8988T (cell line): ENCODE measurements around the gene SUCLG2.

ENCODE experiments used
- DNase-seq: peaks from one replicate; pipeline ENCODE4 v3.0.0; 2011

The SUCLG2 gene, protein sequence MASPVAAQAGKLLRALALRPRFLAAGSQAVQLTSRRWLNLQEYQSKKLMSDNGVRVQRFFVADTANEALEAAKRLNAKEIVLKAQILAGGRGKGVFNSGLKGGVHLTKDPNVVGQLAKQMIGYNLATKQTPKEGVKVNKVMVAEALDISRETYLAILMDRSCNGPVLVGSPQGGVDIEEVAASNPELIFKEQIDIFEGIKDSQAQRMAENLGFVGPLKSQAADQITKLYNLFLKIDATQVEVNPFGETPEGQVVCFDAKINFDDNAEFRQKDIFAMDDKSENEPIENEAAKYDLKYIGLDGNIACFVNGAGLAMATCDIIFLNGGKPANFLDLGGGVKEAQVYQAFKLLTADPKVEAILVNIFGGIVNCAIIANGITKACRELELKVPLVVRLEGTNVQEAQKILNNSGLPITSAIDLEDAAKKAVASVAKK

DNA sequence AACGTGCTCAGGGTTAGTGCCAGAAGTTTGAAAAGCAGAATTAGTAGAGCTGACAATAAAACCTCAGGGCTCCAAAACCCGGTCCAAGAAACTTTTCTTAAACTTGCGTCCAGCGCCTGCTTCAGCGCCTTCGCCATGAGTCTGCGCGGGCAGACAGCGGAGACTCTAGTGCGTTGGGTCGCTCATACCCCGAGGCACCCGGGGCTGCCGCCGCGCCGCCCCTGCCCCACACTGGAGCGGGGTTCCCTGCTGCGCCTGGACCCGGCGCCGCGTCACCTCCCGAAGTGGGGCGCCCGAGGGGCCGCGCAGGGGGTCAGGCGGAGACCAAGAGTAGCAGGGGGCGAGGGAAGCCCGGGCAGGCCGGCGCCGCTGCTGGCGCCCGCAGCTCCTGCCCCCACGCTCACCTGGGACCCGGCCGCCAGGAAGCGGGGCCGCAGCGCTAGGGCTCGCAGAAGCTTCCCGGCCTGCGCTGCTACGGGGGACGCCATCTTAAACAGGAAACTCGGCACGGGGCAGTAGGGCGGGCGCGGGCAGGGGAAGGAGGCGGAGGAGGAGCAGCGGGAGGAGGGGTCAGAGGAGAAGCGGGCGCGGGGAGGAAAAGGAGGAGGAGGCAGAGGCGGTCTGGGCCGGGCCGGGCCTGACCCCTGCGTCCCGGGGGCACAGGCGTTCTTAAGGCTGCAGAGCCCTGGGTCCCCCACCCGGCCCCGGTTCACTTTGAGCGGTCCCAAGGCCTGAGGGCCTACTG is at the start of gene SUCLG2:
Gene SUCLG2 (minus strand): TSS at position 514 of the 745 bp plus-strand sequence. CDS start 26 bp downstream, at position 488.
- peak; percentile 37 for DNase-seq

DNA sequence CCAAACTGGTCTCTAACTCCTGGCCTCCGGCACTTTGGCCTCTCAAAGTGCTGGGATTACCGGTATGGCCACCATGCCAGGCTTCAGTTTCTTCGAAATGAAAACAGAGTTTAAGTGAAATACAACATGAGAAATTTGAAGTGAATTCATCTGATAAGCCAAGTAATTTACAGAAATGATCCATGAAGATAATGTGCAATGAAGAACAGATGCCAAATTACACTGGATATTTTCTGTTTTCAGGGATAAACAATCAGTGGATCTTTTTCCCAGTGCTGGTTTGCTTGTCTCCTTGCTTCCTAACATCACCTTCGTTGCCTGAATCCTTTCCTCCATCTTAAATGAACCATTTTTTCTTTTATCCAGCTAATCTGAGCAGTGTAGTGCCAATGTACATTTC is 46.2 kb upstream of the SUCLG2 start:
- DNase-seq, result no peak

DNA sequence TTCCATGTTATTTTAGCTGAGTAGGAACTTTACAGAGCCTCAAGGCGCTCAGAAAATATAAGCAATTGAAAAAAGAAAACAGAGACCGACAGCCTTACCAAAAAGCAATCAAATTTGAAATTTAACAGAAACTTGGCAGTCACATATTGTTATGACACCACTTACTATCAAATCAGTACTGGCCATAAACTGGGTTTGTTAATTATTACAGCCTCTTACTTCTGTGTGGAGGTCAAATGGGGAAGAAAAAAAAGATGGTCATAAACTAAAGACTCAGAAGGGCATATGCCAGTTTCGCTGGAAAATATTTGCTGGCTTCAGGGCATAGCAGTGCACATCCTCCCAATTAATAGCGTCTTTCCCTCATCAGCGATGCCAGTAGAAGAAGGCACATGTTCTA is 45.5 kb upstream of the SUCLG2 start:
- no peak for DNase-seq

DNA sequence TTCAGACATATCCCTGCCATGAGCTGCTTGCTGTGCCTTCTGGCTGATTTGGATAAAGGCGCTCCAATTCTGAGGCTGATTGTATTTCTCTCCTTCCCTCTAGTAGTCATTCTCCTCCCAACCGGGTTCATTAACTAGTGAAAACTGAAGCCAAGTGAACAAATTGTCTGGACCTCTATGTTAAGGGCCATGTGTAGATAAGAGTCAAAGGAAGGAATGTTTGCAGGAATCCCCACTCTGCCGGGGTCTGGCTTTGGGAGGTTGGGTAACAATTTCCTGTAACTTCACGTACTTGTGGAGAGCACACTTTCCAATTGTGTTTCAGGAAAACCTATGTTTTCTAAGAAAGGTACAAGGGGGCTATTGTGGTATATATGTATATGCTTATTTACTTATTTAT is 38.2 kb upstream of the SUCLG2 start:
- no peak for DNase-seq

DNA sequence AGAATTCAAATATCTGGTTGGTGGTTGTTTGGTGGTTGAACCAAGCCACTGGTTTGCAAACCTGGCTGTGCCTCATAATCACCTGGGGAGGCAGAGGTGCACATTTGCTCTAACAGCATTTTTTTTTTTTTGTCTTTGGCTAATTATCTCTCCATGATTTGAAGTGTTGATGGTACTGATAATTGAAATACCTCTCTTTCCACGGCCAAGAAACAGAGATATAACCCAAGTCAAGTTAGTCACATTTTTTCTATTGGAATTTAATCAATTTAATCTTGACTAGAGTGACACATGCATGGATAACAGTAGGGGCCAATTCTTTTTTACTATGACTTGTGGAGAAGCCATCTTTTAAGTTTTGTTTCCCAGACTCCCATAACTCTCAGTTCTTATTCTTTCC is 37.5 kb upstream of the SUCLG2 start:
- DNase-seq, result no peak

DNA sequence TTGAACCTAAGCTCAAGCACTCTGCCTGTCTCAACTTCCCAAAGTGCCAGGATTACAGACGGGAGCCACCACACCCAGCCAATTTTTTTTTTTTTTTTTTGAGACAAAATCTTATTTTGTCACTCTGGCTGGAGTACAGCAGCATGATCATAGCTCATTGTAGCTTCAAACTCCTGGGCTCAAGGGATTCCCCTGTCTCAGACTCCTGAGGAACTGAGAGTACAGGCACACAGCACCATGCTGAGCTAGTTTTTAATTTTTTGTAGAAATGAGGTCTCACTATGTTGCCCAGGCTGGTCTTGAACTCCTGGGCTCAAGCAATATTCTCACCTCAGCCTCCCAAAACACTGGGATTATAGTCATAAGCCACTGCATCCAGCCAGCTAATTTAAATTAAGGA is 36.8 kb upstream of the SUCLG2 start:
- no peak for DNase-seq

DNA sequence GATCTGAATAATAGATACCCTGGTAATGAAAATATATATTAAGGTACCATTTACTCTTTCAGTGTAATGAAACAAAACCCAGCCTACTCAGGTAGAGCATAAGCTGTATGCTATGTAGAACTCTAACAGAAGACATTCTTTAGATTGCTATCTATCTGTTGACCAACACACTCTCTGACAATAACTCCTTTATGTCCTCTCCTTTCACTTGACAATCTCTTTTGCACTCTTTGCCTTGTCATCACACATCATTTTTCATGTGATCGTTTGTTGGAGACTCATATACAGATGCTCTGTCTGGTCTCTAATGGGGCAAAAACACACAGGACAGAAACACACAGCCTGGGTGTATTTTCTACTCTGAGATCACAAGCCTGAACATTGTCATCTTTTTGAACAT is 35.4 kb upstream of the SUCLG2 start:
- DNase-seq, result no peak

DNA sequence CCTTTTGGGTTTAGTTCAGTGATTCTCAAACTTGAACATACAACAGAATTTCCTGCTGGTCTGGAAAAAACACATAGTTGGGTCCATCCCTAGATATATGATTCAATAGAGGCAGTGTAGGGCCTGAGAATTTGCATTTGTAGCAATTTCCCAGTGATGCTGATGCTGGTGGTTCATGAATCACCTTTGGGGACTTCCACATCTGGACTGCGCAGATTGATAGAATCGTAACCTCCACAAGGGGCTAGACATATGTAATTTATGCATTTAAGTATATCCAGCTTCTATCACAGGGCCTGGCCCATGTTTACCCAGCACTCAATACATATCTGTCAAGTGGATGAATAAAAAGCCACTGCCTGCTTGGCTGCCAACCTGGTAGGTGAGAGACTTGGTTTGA is 33.8 kb upstream of the SUCLG2 start:
- no peak for DNase-seq

DNA sequence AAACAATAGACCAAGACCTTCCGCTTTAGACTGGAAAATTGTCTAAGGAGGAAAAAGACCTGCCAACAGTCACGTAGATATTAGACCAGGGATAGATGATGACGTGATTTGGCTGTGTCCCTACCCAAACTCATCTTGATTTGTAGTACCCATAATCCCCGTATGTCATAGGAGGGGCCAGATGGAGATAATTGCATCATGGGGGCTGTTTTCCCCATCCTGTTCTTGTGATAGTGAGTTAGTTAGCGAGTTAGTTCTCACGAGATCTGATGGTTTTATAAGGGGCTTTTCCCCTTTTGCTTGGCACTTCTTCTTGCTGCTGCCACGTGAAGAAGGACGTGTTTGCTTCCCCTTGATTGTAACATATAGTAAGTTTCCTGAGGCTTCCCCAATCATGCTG is 31.7 kb upstream of the SUCLG2 start:
- DNase-seq, result no peak

DNA sequence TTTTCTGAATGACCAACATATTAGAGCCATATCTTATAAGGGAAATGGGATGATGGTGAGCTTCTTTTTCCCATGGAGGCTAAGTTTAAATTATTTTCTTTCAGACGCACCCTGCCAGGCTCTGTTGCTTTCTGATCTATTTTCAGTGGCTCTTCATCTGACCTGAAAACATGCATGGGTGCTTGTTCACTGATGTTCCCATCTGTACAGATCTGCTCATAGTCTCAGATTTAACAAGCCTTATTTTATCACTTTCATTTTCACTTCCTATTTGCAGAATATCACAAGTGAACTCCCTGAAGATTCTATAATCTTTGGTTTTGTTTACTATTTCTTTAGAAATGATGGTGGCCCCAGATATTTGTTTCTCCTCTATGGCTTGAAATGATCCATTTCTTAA is 31.1 kb upstream of the SUCLG2 start:
- no peak for DNase-seq

DNA sequence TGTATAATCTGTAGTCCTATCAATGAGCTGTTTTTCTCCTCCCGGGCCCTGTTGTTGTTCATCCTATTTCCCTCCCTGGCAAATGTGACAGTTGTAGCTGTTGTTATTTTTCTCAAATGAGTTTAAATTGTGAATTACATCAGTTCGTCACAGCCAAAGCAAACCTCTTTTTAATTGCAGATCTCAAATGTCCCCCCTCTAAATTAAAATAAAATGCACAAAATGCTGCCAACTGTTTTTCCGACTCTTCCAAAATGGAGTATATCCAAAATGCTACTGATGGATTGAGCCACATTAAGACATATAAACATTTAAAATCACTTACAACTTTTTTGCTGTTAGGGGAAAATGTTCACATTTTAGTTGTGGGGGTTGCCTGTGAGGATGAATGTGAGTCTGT is 29.8 kb upstream of the SUCLG2 start:
- no peak for DNase-seq

DNA sequence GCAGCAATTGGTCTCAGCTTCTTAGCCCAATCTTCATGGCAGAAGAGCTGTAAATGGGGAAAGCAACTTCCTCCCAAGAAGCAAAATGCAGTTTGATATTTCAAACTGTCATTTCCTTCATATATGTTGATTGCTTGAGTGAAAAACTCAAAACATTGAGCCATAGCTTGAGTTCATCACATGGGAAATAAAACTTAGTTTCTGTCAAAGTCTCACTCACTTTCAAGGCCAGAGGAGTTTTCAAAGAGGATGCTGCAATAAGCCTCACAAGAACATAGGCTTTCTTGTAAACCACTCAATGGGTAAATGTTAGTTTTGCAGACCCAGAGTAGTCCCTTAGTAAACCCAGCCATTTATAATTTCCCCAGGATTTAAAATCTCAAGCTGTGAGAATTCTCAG is 29.1 kb upstream of the SUCLG2 start:
- DNase-seq, result no peak

DNA sequence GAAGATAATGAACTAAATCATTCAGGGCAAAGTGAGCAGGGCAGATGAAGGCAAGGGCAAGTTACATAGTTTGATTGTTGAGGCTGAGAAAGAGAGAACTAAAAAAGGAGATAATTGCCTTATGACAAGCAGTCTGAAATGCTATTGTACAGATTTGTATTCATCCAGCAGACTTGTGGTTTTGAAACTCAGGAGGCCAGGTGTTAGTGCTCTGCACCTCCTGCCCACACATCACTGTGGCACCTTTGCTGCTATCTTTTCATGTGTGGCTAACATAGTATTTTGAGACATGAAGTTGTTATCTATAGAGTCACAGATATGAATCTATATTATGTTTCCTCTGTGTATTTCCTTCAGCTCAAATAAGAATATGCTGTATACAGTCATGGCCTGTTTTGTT is 24.3 kb upstream of the SUCLG2 start:
- DNase-seq, result no peak

DNA sequence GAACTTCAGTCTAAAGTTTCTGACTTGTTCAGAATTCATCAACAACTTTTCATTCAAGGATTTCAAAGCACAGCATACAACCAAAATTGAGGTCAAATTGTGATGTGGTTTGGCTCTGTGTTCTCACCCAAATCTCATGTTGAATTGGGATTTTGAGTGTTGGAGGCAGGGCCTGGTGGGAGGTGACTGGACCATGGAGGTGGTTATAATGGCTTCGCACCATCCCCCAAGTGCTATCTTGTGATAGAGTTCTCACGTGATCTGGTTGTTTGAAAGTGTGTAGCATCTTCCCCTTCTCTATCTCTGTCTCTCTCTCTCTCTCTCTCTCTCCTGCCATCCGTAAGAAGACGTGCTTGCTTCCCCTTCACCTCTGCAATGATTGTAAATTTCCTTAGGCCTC is 19.6 kb upstream of the SUCLG2 start:
- no peak for DNase-seq

DNA sequence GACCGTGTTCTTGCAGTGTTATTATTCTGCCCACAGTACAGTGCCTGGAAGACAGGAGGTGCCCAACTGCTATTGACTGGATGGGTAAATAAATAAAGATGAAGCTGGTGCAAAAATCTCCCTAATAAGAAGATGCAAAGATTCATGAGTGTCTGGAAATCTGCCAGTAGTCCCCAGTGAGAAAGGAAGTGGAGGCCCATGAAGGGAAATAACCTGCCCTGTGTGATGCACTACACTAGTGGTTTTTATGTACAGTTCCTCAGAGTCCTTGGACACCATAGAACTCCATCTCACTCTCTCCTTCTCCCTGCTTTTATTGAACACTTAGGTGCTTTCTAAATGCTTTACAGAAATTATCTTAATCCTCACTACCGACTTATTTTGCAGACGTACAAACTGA is 8.3 kb upstream of the SUCLG2 start:
- DNase-seq, result no peak

DNA sequence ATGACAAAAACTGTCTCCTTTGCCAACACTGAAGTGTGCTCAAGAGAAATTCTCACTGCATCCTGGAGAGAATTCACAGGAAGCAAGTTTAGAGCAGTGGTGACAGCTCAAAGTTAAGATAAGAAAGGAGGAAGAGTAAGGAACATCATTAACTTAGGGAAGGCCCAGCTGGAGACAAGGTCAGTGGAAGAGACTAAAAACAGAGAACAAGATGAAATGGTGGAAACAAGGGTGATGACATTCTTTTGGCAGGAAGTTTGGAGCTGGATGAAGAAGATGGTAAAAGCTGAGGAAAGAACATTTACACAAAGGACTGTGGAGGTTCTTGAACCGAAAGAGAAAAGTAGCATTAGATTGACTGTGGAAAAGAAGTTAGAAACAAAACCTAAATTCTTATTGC is 6.7 kb upstream of the SUCLG2 start:
- no peak for DNase-seq

DNA sequence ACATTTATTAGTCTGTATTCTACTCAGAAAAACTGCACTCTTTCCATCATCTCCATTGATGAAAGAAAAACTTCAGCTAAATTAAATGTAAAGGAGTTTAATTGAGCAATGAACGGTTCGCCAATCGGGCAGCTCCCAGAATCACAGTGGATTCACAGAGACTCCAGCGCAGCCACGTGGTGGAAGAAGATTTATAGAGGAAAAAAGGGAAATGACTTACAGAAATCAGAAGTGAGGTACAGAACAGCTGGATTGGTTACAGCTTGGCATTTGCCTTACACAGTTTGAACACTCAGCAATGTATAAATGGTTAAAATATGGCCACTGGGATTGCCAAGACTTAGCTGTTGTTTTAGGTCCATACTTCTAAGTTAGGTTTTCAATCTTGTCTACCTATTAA is 2.8 kb upstream of the SUCLG2 start:
- no peak for DNase-seq

DNA sequence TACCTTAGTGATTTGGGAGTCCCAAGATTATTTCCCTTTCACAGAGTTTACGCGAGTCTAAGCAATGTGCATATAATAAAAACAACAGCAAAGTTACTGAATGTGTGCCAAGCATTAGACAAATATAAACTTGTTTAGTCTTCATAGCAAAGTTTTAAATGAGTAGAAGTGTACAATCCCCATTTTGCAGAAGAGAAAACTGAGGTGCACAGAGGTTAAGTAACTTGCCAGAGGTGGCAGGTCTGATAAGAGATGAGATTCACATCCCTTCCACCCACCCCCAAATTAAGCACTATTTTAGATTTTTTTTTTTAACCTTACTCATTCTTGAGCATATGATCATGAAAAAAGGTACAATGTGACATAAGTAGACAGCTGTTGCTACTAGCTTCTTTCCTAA is 2.2 kb upstream of the SUCLG2 start:
- DNase-seq, result no peak

DNA sequence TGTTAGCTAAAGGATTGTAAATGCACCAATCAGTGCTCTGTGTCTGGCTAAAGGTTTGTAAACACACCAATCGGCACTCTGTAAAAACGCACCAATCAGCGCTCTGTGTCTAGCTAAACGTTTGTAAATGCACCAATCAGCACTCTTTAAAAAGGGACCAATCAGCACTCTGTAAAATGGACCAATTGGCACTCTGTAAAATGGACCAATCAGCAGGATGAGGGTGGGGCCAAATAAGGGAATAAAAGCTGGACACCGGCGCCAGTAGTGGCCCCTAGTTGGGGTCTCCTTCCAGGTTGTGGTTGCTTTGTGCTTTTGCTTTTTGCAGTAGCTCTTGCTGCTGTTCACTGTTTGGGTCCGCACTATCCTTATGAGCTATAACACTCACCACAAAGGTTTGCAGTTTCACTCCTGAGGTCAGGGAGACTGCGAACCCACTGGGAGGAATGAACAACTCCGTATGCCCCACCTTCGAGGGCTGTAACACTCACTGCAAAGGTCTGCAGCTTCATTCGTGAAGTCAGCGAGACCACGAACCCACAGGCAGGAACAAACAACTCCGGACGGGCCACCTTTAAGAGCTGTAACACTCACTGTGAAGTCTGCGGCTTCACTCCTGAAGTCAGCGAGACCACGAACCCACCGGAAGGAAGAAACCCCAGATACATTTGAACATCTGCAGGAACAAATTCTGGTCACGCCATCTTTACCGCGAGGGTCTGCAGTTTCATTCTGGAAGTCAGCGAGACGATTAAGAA is 1.1 kb upstream of the SUCLG2 start:
- no peak for DNase-seq

DNA sequence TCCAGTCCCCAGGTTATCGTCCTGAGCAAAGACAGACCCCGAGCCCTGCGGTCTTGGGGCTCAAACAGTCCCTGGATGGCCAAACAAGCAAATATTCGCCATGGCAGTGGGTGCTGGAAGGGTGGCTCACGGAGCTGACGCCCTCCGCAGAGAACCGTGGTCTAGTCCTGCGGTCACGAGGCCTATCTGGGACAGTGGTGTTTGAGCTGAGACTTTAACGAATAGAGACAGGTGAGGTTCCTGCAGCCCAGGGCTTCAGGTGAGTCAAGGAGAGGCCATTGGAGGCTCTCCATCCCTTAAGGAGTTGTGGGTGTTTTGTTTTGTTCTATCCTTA is 399 bp upstream of the SUCLG2 start:
- DNase-seq, result no peak

DNA sequence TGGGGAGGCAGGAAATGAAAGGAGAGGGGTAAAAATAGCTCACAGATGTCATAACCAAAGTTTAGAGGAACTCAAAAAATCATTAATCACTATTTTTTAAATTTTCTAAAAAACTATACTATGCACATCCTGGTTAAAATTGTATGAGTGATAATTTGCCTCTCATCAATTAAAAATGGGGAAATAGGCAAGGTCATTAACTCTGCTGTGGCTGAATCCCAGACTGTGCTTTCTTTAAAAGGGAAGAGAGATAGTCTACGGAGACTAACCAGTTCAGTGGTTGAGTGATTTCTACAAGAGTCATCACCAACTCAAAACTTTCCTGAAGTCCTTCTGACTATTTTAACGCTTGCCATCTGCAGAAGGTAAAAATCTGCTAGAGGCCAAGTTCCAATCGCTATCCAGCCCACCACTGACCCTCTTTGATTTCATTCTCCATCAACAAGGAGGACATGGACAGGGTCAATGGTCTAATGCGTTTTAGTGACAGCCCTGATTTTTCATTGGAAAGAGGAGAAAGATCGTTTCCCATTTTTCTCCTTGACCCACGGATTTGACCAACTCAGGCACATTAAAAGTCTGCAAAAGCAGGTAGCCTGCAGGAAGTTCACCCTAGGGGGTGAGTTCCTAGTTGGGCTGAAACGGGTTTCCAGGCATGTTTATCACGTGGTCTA is 850 bp downstream of the SUCLG2 start:
- DNase-seq, result no peak

DNA sequence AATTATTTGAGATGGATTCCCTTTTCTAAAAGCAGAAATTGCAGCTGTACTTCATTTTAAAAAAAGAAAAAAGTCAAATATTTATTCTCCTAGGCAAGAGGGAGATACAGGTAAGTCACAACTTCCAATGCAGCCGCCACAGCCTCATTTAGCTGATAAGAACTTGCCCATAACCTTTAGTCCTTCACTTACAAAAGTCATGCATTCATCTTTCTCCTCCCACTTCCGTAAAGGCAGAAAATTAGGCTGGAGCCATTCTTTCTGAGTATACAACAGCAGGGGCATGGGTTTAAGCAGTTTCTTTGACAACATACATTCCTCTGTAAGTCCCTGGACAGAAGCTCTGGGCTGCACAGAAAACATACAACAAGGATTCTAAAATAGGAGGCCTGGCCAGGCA is 4.3 kb downstream of the SUCLG2 start:
- no peak for DNase-seq

DNA sequence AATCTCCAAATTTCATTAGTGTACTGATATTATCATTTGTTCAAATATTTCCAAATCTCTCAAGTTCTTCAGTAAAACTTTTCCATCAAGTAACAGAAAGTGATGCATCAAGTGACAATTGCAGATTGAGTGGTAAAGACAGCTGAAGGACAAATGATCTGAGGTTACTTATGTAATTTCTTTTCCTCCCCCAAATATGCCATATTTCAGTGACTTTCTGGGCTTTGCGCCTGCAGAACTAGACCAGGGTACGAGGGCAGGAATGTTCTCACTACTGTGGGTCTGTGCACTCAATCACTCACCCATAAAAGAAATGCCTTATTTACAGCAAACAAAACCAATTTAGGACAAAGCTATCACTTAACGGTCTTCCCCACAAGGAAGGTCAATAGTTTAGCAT is 4.7 kb downstream of the SUCLG2 start:
- DNase-seq, result no peak
